Endothelial cell of umbilical vein (primary cell): ENCODE data around the gene CCDC34. TPM values are rescaled to one million over a fixed set of nuclear protein-coding genes. Genes with fewer than 3 reads are reported as not detected.

Experiments used
- BruUV-seq: library from RNA; stranded (reverse); fragments of 400-500 nt; replicated peaks from 2 replicates; lab custom pipeline; 2021; lab: Mats Ljungman, UMichigan
- CTCF ChIA-PET: fragments of 300-600, 350-600 bp; sonication (Branson Sonifier 250); formaldehyde crosslinking; loops from one replicate; lab custom pipeline; 2021; ENCODE audit warnings: antibody characterized with exemption, inconsistent platforms; lab: Charles Lee
- POLR2A ChIA-PET: fragments of 300-600, 350-600 bp; sonication (Branson Sonifier 250); formaldehyde crosslinking; loops from one replicate; lab custom pipeline; 2021; ENCODE audit warnings: antibody characterized with exemption, inconsistent platforms; lab: Charles Lee
- DNase-seq: peaks from one replicate; pipeline ENCODE4 v3.0.0-alpha.2; 2011; ENCODE audit warnings: low read depth, low spot score
- FAIRE-seq: peaks from 2 replicates; lab custom pipeline; 2011; peaks lifted over from hg19 to GRCh38; lab: Jason Lieb, UNC
- H2AFZ ChIP-seq: 2 replicates; pipeline ENCODE4 v1.6.0; 2012; ENCODE audit warnings: low read depth, low read length, control low read depth, inconsistent platforms
- H3K27ac ChIP-seq: 2 replicates; pipeline ENCODE4 v1.5.1; 2011; ENCODE audit warnings: low read depth, mild to moderate bottlenecking, control low read depth, low read length, moderate library complexity; ENCODE audit not compliant: insufficient read depth
- H3K27me3 ChIP-seq, 2 experiments: 2 replicates each; pipeline versions ENCODE4 v1.6.0 to v1.6.1; 2011; ENCODE audit warnings: low read length in 2 of 2, mixed read lengths in 1 of 2; ENCODE audit not compliant: control insufficient read depth in 2 of 2, insufficient read depth in 2 of 2
- H3K36me3 ChIP-seq, 2 experiments: 2 replicates in 1 of 2; 3 replicates in 1 of 2; pipeline ENCODE4 v1.5.1; 2011; ENCODE audit warnings: low read length in 2 of 2, mild to moderate bottlenecking in 1 of 2, moderate library complexity in 1 of 2; ENCODE audit not compliant: control insufficient read depth in 2 of 2, insufficient read depth in 2 of 2; ENCODE audit errors: extremely low read depth in 1 of 2
- H3K4me1 ChIP-seq: 3 replicates; pipeline ENCODE4 v1.5.1; 2011; ENCODE audit warnings: mild to moderate bottlenecking, low read length; ENCODE audit not compliant: control insufficient read depth, insufficient read depth; ENCODE audit errors: extremely low read depth
- H3K4me2 ChIP-seq: 2 replicates; pipeline ENCODE4 v1.6.1; 2011; ENCODE audit warnings: low read length, control low read depth, mixed read lengths; ENCODE audit not compliant: insufficient read depth
- H3K4me3 ChIP-seq, 3 experiments: fragments of 200-600 bp in 1 of 3; sonication (generic), shearing (Covaris generic) in 1 of 3; replicated peaks in 1 of 3; 2 replicates each; pipeline ENCODE4 v1.5.1; 2011 to 2016; ENCODE audit warnings: control low read depth in 3 of 3, low read length in 3 of 3, mild to moderate bottlenecking in 2 of 3, inconsistent platforms in 1 of 3, low read depth in 1 of 3, moderate library complexity in 1 of 3; ENCODE audit not compliant: insufficient read depth in 1 of 3
- H3K79me2 ChIP-seq: 2 replicates; pipeline ENCODE4 v1.6.0; 2012; ENCODE audit warnings: low read length, inconsistent platforms; ENCODE audit not compliant: control insufficient read depth, insufficient read depth
- H3K9ac ChIP-seq: replicated peaks from 2 replicates; pipeline ENCODE3; 2011; ENCODE audit warnings: low read length, control low read depth; ENCODE audit not compliant: insufficient read depth; ENCODE audit errors: extremely low read depth
- H3K9me1 ChIP-seq: replicated peaks from 3 replicates; pipeline ENCODE4 v1.6.0; 2011; ENCODE audit warnings: mild to moderate bottlenecking, low read length; ENCODE audit not compliant: control insufficient read depth, insufficient read depth; ENCODE audit errors: extremely low read depth
- H3K9me3 ChIP-seq: replicated peaks from 2 replicates; pipeline ENCODE4 v1.5.1; 2012; ENCODE audit warnings: low read length, inconsistent platforms; ENCODE audit not compliant: control insufficient read depth, insufficient read depth
- H4K20me1 ChIP-seq: replicated peaks from 2 replicates; pipeline ENCODE3; 2011; ENCODE audit warnings: mild to moderate bottlenecking, low read length; ENCODE audit not compliant: control insufficient read depth, insufficient read depth; ENCODE audit errors: extremely low read depth
- CTCF ChIP-seq, 2 donors: IDR thresholded peaks; 1 replicate in 1 of 2; 2 replicates in 1 of 2; pipeline ENCODE4 v1.5.1; 2011; ENCODE audit warnings: low read length in 2 of 2, mild to moderate bottlenecking in 2 of 2, moderate library complexity in 2 of 2, control low read depth in 1 of 2, inconsistent platforms in 1 of 2, low read depth in 1 of 2; ENCODE audit not compliant: insufficient read depth in 1 of 2; ENCODE audit errors: extremely low read depth in 1 of 2
- EZH2 ChIP-seq: IDR thresholded peaks from 2 replicates; pipeline ENCODE4 v1.6.1; 2012; ENCODE audit warnings: borderline replicate concordance, low read depth, mild to moderate bottlenecking, moderate library complexity, low read length, inconsistent platforms; ENCODE audit not compliant: severe bottlenecking
- FOS ChIP-seq: IDR thresholded peaks from 2 replicates; pipeline ENCODE4 v1.6.1; 2011; ENCODE audit warnings: mild to moderate bottlenecking, low read length, moderate library complexity, borderline replicate concordance; ENCODE audit not compliant: insufficient read depth
- GATA2 ChIP-seq: IDR thresholded peaks from 2 replicates; pipeline ENCODE4 v1.7.0; 2011; ENCODE audit warnings: low read depth, mild to moderate bottlenecking, moderate library complexity, mixed read lengths, low read length; ENCODE audit not compliant: insufficient read length, insufficient read depth
- JUN ChIP-seq: IDR thresholded peaks from 2 replicates; pipeline ENCODE4 v1.6.1; 2011; ENCODE audit warnings: borderline replicate concordance, low read depth; ENCODE audit not compliant: insufficient read length, insufficient read depth
- MAX ChIP-seq: IDR thresholded peaks from 2 replicates; pipeline ENCODE4 v1.6.1; 2011; ENCODE audit not compliant: insufficient read depth, insufficient read length
- MYC ChIP-seq: IDR thresholded peaks from one replicate; pipeline ENCODE4 v1.6.1; 2011; ENCODE audit warnings: mild to moderate bottlenecking, low read depth, low read length
- POLR2A ChIP-seq: IDR thresholded peaks from 2 replicates; pipeline ENCODE4 v1.6.1; 2012; ENCODE audit warnings: low read depth, mild to moderate bottlenecking, control low read depth, low read length
- POLR2AphosphoS5 ChIP-seq: IDR thresholded peaks from 2 replicates; pipeline ENCODE4 v1.6.1; 2012; ENCODE audit warnings: low read depth, mild to moderate bottlenecking, control low read depth, low read length, moderate library complexity; ENCODE audit not compliant: insufficient read depth
- dilution Hi-C: fragments of 300-500 bp; cut with MboI; formaldehyde crosslinking; loops from one replicate; pipeline ENCODE4 v1.15.0; 2019; ENCODE audit warnings: low sequenced_read_pairs; ENCODE audit not compliant: extremely low pct_ligation_motif_present
- intact Hi-C: fragments of 100-400 bp; cut with micrococcal nuclease; formaldehyde crosslinking; loops from one replicate; pipeline ENCODE4 v1.10.0; 2022
- polyA plus RNA-seq, 4 experiments: library from polyadenylated mRNA; depleted of rRNA in 3 of 4; stranded (reverse) in 3 of 4; unstranded in 1 of 4; fragments of >200 nt; gene quantifications; 2 replicates each; pipeline versions ENCODE4 v1.2.1 to v1.2.3, GENCODE V29; 2011 to 2012; ENCODE audit warnings: missing spikeins in 1 of 4
- total RNA-seq: library from RNA; stranded (reverse); gene quantifications from 2 replicates; pipeline ENCODE4 v1.2.3, GENCODE V29; 2021

The CCDC34 gene
- total and polyA plus RNA-seq, 2 donors (not counting 3 experiments of a cell fraction or from before 2014, with no cell fraction given) = 2.3 to 11.4 TPM

DNA sequence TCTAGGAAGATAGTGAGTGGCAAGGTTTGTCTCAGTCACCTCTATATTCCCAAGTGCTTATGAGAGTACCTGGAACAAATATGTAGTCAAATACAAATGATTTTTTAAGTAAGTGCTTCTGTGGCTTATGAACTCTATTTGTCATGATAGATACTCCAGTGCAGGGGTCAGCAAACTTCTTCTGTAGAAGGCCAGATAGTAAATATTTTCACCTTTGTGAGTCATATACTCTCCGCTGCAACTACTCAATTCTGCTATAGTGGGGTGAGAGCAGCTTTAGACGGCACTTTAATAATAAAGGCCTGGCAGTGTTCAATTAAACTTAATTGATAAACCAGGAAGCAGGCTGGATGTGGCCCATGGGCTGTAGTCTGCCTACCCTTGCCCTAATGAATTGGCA is 12.4 kb upstream of the CCDC34 start:
- no peak overlapping the region for H3K4me2 ChIP-seq

More for the DNA sequence above, 12.4 kb upstream of the CCDC34 start:
- H2AFZ ChIP-seq = no peak overlapping the region
- H3K27me3 ChIP-seq = no peaks in the 10 kb centered on the region
- no peaks in the 10 kb centered on the region for H3K9me3 ChIP-seq
- no peaks in the 10 kb centered on the region for H3K4me1 ChIP-seq
- intact Hi-C loops = no loop called here
- POLR2A ChIA-PET = no interaction called here
- BruUV-seq = no TSS peak
- no peaks in the 10 kb centered on the region for H3K36me3 ChIP-seq
- no peaks in the 10 kb centered on the region for H4K20me1 ChIP-seq
- dilution Hi-C loops = no loop called here
- no peaks in the 10 kb centered on the region for H3K79me2 ChIP-seq
- no peak overlapping the region for H3K4me3 ChIP-seq
- no peak overlapping the region for H3K27ac ChIP-seq
- H3K9me1 ChIP-seq = no peaks in the 10 kb centered on the region
- DNase-seq (no peak), FAIRE-seq (peak; percentile 33)
- H3K9ac ChIP-seq = no peak overlapping the region
- TF ChIP-seq POLR2AphosphoS5 (no peak), MAX (no peak), GATA2 (no peak), FOS (no peak), POLR2A (no peak), JUN (no peak), MYC (no peak), EZH2 (no peak), CTCF (IDR thresholded peaks at IDR 0.05; ENCODE audit: extremely low read depth in 1 of 2, insufficient read depth in 1 of 2, low read depth in 1 of 2, low read length in 2 of 2) (no peak)
- CTCF ChIA-PET = interaction anchor here (1.3 to 1.5 kb wide), 2 partner anchors 16 to 110 kb away, joined by 4 to 5 read pairs; no protein-coding TSS in a partner anchor
